ENCODE data around the gene RYK. TPM values are rescaled to one million over a fixed set of nuclear protein-coding genes. Genes with fewer than 3 reads are reported as not detected.
"Not testable (repeated sequence)": the region's sequence is repeated elsewhere in the genome, so short reads cannot be mapped to it uniquely, and the experiment has no call there.

Gene RYK
- total RNA-seq, 6 experiments from 2014 or later: 46.0 to 54.2 (median 49.9) TPM

- TF ChIP-seq CTCF (IDR thresholded peaks at IDR 0.05): no peak
- H3K27ac Mint-ChIP-seq: no peak overlapping the region
These were observed 25.4 kb upstream of the RYK start for GRCh38 chr3:134276086-134276485.

GRCh38 chr3:134275110-134275509 is 24.5 kb upstream of the RYK start:
- not testable (repeated sequence) for H3K36me3 Mint-ChIP-seq (ENCODE audit: low read depth); H3K9me3 Mint-ChIP-seq; DNase-seq; H3K4me1 Mint-ChIP-seq (ENCODE audit: low read depth); H3K4me3 Mint-ChIP-seq; H3K27ac Mint-ChIP-seq
- peaks cover 23% of the 10 kb centered on the region for H3K27me3 Mint-ChIP-seq (ENCODE audit: insufficient read depth)

More at GRCh38 chr3:134276086-134276485, 25.4 kb upstream of the RYK start:
- H3K4me1 Mint-ChIP-seq (ENCODE audit: low read depth): no peaks in the 10 kb centered on the region
- H3K27me3 Mint-ChIP-seq (ENCODE audit: insufficient read depth): peaks cover 20% of the 10 kb centered on the region
- no peak overlapping the region for H3K4me3 Mint-ChIP-seq
- no peaks in the 10 kb centered on the region for H3K36me3 Mint-ChIP-seq (ENCODE audit: low read depth)
- DNase-seq: no peak
- no peaks in the 10 kb centered on the region for H3K9me3 Mint-ChIP-seq

- H3K9me3 Mint-ChIP-seq: no peaks in the 10 kb centered on the region
- H3K4me3 Mint-ChIP-seq: no peak overlapping the region
- TF ChIP-seq CTCF (IDR thresholded peaks at IDR 0.05): no peak
- DNase-seq: no peak
- H3K27me3 Mint-ChIP-seq (ENCODE audit: insufficient read depth): peaks cover 24% of the 10 kb centered on the region
- H3K27ac Mint-ChIP-seq: no peak overlapping the region
- H3K36me3 Mint-ChIP-seq (ENCODE audit: low read depth): no peaks in the 10 kb centered on the region
- no peaks in the 10 kb centered on the region for H3K4me1 Mint-ChIP-seq (ENCODE audit: low read depth)
These were observed 23.9 kb upstream of the RYK start for GRCh38 chr3:134274571-134274970.

GRCh38 chr3:134267996-134268395 is 17.3 kb upstream of the RYK start:
- Mint-ChIP-seq H3K36me3 (ENCODE audit: low read depth) (no peaks in the 10 kb centered on the region), H3K27me3 (ENCODE audit: insufficient read depth) (peaks cover 18% of the 10 kb centered on the region), H3K27ac (no peak overlapping the region), H3K4me3 (no peak overlapping the region), H3K9me3 (no peaks in the 10 kb centered on the region), H3K4me1 (ENCODE audit: low read depth) (no peaks in the 10 kb centered on the region)
- DNase-seq: no peak
- TF ChIP-seq CTCF (IDR thresholded peaks at IDR 0.05): no peak

- DNase-seq: no peak
- H3K36me3 Mint-ChIP-seq (ENCODE audit: low read depth): no peaks in the 10 kb centered on the region
- no peaks in the 10 kb centered on the region for H3K9me3 Mint-ChIP-seq
- H3K27me3 Mint-ChIP-seq (ENCODE audit: insufficient read depth): peaks cover 2% of the 10 kb centered on the region
- H3K4me3 Mint-ChIP-seq: no peak overlapping the region
- no peak overlapping the region for H3K27ac Mint-ChIP-seq
- H3K4me1 Mint-ChIP-seq (ENCODE audit: low read depth): peaks cover 8% of the 10 kb centered on the region
- no peak for TF ChIP-seq CTCF (IDR thresholded peaks at IDR 0.05)
These were observed 10.3 kb upstream of the RYK start for GRCh38 chr3:134260987-134261386.

- Mint-ChIP-seq H3K27me3 (ENCODE audit: insufficient read depth) (peaks cover 2% of the 10 kb centered on the region), H3K9me3 (no peaks in the 10 kb centered on the region), H3K36me3 (ENCODE audit: low read depth) (no peaks in the 10 kb centered on the region), H3K27ac (no peak overlapping the region), H3K4me1 (ENCODE audit: low read depth) (peaks cover 8% of the 10 kb centered on the region), H3K4me3 (no peak overlapping the region)
- TF ChIP-seq CTCF (IDR thresholded peaks at IDR 0.05): no peak
- no peak for DNase-seq
These were observed 8.2 kb upstream of the RYK start for GRCh38 chr3:134258761-134259347.
